ENCODE data around the gene MESP1. TPM values are rescaled to one million over a fixed set of nuclear protein-coding genes. Genes with fewer than 3 reads are reported as not detected.

The MESP1 gene
- total RNA-seq, 1 experiment from 2014 or later = 8.8 TPM

DNA sequence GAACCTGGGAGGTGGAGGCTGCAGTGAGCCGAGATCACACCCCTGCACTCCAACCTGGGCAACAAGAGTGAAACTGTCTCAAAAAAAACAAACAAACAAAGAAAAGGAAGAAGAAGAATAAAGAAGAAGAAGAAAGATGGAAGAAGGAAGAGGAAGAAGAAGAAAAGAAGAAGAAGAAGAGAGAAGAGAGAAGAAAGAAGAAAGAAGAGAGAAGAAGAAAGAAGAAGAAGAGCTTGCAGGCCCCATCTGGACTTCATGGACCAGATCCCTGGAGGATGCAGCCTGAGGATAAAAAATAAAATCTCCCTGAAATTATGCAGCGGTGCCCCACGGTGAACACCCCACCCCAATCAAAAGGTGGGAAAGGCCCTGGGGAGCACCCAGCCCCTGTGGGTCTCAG lies 8.8 kb upstream of the MESP1 start:
- no peaks in the 10 kb centered on the region for H3K36me3 ChIP-seq (ENCODE audit: control insufficient read depth in 1 of 2, insufficient read depth in 2 of 2, low read length in 2 of 2)
- H3K79me2 ChIP-seq (ENCODE audit: insufficient read depth, low read length) = no peaks in the 10 kb centered on the region
- ChIA-PET CTCF (interaction anchor here (1.0 to 5.4 kb wide), 5 partner anchors 9 to 128 kb away, joined by 3 to 164 read pairs (median 16); partner anchors contain the start of gene MESP1), RAD21 (ENCODE audit: low non-redundant PET in 1 of 2, low total read pairs in 2 of 2, uncharacterized antibody in 2 of 2, unreplicated experiment in 2 of 2) (interaction anchor here (2.2 to 3.5 kb wide), 2 partner anchors 115 to 129 kb away, joined by 11 to 29 read pairs; no protein-coding TSS in a partner anchor), POLR2A (interaction anchor here (0.6 to 1.5 kb wide), 2 partner anchors 115 to 316 kb away, joined by 3 to 4 read pairs; no protein-coding TSS in a partner anchor)
- no peak overlapping the region for H3K27ac ChIP-seq (ENCODE audit: low read depth, low read length)
- no peak overlapping the region for H3K4me2 ChIP-seq (ENCODE audit: low read length)
- H3K9ac ChIP-seq (ENCODE audit: low read length) = no peak overlapping the region
- H3K9me2 ChIP-seq (ENCODE audit: insufficient read depth) = no peaks in the 10 kb centered on the region
- no peak for ATAC-seq
- H3K4me1 ChIP-seq (ENCODE audit: control insufficient read depth in 1 of 2, insufficient read depth in 2 of 2, low read length in 2 of 2) = peaks cover 0 to 10% of the 10 kb centered on the region in 2 experiments; a peak in 1 of 4 replicates
- no TSS peak for BruUV-seq (replicated peaks)
- no peaks in the 10 kb centered on the region for H3K9me3 ChIP-seq (ENCODE audit: control insufficient read depth in 1 of 2, insufficient read depth in 1 of 2, low read depth in 1 of 2, low read length in 2 of 2)
- no peak overlapping the region for H2AFZ ChIP-seq (ENCODE audit: low read depth, low read length, poor library complexity, severe bottlenecking)
- TF ChIP-seq YY1 (IDR thresholded peaks at IDR 0.05; ENCODE audit: extremely low read depth, insufficient replicate concordance, low read depth, low read length) = no peak
- no peak for TF ChIP-seq SIN3A (IDR thresholded peaks at IDR 0.05; ENCODE audit: low read depth)
- no peak for TF ChIP-seq CBX3 (IDR thresholded peaks at IDR 0.05; ENCODE audit: low read depth)
- no peak for TF ChIP-seq POLR2AphosphoS5 (IDR thresholded peaks at IDR 0.05; ENCODE audit: low read depth, low read length)
- DNase-seq (ENCODE audit: low read depth, low spot score) = no peak
- no peaks in the 10 kb centered on the region for H3K27me3 ChIP-seq (ENCODE audit: insufficient read depth, low read length)
- intact Hi-C loops (cut with micrococcal nuclease) = loop anchor here (1.0 kb wide), 2 partner anchors 115 to 128 kb away; no protein-coding TSS in a partner anchor
- H3K4me3 ChIP-seq (replicated peaks in 1 of 2; ENCODE audit: low read depth in 1 of 2, low read length in 2 of 2) = no peak overlapping the region
- H4K20me1 ChIP-seq (ENCODE audit: insufficient read depth) = no peaks in the 10 kb centered on the region

DNA sequence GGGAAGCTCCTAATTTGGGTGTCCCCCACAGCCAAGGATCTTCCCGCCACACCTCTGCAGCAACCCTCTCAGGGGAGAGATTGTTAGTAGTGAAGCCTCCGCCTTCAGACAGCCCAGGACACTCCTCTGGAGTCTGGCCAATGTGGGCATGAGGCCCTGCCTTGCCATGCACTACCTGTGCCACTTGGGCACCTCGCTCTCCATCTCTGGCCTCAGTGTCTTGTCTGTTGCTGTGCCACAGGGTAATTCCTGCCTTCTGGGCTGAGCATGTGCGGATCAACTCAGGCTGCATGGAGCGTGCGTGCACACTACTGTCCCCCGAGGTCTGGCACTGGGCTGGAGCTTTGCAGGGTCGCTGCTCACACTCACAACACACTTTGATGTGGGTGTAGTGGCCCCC lies 7.9 kb upstream of the MESP1 start:
- peaks cover 0 to 10% of the 10 kb centered on the region in 2 experiments; a peak in 1 of 4 replicates for H3K4me1 ChIP-seq (ENCODE audit: control insufficient read depth in 1 of 2, insufficient read depth in 2 of 2, low read length in 2 of 2)
- no peaks in the 10 kb centered on the region for H3K9me3 ChIP-seq (ENCODE audit: control insufficient read depth in 1 of 2, insufficient read depth in 1 of 2, low read depth in 1 of 2, low read length in 2 of 2)
- ATAC-seq (no peak), DNase-seq (ENCODE audit: low read depth, low spot score) (no peak)
- H4K20me1 ChIP-seq (ENCODE audit: insufficient read depth) = no peaks in the 10 kb centered on the region
- H3K4me2 ChIP-seq (ENCODE audit: low read length) = no peak overlapping the region
- TF ChIP-seq SIN3A (IDR thresholded peaks at IDR 0.05; ENCODE audit: low read depth) (no peak), RAD21 (IDR thresholded peaks at IDR 0.05; ENCODE audit: low read depth) (no peak), CEBPB (IDR thresholded peaks at IDR 0.05; ENCODE audit: low read depth) (no peak), SP1 (IDR thresholded peaks at IDR 0.05; ENCODE audit: low read depth) (no peak)
- TF ChIP-seq, protein P1, sequence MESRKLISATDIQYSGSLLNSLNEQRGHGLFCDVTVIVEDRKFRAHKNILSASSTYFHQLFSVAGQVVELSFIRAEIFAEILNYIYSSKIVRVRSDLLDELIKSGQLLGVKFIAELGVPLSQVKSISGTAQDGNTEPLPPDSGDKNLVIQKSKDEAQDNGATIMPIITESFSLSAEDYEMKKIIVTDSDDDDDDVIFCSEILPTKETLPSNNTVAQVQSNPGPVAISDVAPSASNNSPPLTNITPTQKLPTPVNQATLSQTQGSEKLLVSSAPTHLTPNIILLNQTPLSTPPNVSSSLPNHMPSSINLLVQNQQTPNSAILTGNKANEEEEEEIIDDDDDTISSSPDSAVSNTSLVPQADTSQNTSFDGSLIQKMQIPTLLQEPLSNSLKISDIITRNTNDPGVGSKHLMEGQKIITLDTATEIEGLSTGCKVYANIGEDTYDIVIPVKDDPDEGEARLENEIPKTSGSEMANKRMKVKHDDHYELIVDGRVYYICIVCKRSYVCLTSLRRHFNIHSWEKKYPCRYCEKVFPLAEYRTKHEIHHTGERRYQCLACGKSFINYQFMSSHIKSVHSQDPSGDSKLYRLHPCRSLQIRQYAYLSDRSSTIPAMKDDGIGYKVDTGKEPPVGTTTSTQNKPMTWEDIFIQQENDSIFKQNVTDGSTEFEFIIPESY (IDR thresholded peaks at IDR 0.05; ENCODE audit: extremely low read depth, insufficient replicate concordance, low read length) = no peak
- TF ChIP-seq, protein P2, sequence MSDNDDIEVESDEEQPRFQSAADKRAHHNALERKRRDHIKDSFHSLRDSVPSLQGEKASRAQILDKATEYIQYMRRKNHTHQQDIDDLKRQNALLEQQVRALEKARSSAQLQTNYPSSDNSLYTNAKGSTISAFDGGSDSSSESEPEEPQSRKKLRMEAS (IDR thresholded peaks at IDR 0.05) = no peak
- TF ChIP-seq, protein P3, sequence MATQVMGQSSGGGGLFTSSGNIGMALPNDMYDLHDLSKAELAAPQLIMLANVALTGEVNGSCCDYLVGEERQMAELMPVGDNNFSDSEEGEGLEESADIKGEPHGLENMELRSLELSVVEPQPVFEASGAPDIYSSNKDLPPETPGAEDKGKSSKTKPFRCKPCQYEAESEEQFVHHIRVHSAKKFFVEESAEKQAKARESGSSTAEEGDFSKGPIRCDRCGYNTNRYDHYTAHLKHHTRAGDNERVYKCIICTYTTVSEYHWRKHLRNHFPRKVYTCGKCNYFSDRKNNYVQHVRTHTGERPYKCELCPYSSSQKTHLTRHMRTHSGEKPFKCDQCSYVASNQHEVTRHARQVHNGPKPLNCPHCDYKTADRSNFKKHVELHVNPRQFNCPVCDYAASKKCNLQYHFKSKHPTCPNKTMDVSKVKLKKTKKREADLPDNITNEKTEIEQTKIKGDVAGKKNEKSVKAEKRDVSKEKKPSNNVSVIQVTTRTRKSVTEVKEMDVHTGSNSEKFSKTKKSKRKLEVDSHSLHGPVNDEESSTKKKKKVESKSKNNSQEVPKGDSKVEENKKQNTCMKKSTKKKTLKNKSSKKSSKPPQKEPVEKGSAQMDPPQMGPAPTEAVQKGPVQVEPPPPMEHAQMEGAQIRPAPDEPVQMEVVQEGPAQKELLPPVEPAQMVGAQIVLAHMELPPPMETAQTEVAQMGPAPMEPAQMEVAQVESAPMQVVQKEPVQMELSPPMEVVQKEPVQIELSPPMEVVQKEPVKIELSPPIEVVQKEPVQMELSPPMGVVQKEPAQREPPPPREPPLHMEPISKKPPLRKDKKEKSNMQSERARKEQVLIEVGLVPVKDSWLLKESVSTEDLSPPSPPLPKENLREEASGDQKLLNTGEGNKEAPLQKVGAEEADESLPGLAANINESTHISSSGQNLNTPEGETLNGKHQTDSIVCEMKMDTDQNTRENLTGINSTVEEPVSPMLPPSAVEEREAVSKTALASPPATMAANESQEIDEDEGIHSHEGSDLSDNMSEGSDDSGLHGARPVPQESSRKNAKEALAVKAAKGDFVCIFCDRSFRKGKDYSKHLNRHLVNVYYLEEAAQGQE (IDR thresholded peaks at IDR 0.05; ENCODE audit: low read depth) = no peak
- CTCF ChIA-PET = interaction anchor here (2.9 to 5.4 kb wide), 2 partner anchors 117 to 129 kb away, joined by 50 to 164 read pairs; no protein-coding TSS in a partner anchor
- H3K27me3 ChIP-seq (ENCODE audit: insufficient read depth, low read length) = no peaks in the 10 kb centered on the region
- intact Hi-C loops (cut with micrococcal nuclease) = no loop called here
- no peaks in the 10 kb centered on the region for H3K79me2 ChIP-seq (ENCODE audit: insufficient read depth, low read length)
- BruUV-seq (replicated peaks) = no TSS peak
- H3K9me2 ChIP-seq (ENCODE audit: insufficient read depth) = no peaks in the 10 kb centered on the region
- H3K4me3 ChIP-seq (replicated peaks in 1 of 2; ENCODE audit: low read depth in 1 of 2, low read length in 2 of 2) = no peak overlapping the region
- H3K9ac ChIP-seq (ENCODE audit: low read length) = no peak overlapping the region
- POLR2A ChIA-PET = interaction anchor here (0.6 kb wide), 1 partner anchor 317 kb away, joined by 4 read pairs; no protein-coding TSS in a partner anchor
- H3K27ac ChIP-seq (ENCODE audit: low read depth, low read length) = no peak overlapping the region
- RAD21 ChIA-PET (ENCODE audit: low non-redundant PET in 1 of 2, low total read pairs in 2 of 2, uncharacterized antibody in 2 of 2, unreplicated experiment in 2 of 2) = no interaction called here
- H3K36me3 ChIP-seq (ENCODE audit: control insufficient read depth in 1 of 2, insufficient read depth in 2 of 2, low read length in 2 of 2) = no peaks in the 10 kb centered on the region
- H2AFZ ChIP-seq (ENCODE audit: low read depth, low read length, poor library complexity, severe bottlenecking) = no peak overlapping the region
